PC-3 (cell line): ENCODE data around the gene VSIG1. TPM values are rescaled to one million over a fixed set of nuclear protein-coding genes. Genes with fewer than 3 reads are reported as not detected.
A peak's percentile ranks its signal among the peaks of the same experiment; 100 is the strongest.

ENCODE experiments used
- ATAC-seq: fragments of 200-7000 bp; cut with Tn5 transposase; 2 replicates; pipeline ENCODE4 v1.9.1; 2020; ENCODE audit warnings: mild to moderate bottlenecking, moderate library complexity
- BruUV-seq: library from RNA; stranded (reverse); fragments of 400-500 nt; replicated peaks from 2 replicates; lab custom pipeline; 2021; lab: Mats Ljungman, UMichigan
- CTCF ChIA-PET: fragments of 300-600 bp; sonication (Branson Sonifier 250); formaldehyde crosslinking; loops from one replicate; lab custom pipeline; 2022; ENCODE audit warnings: antibody characterized with exemption; lab: Charles Lee
- POLR2A ChIA-PET: fragments of 300-600 bp; sonication (Branson Sonifier 250); formaldehyde crosslinking; loops from one replicate; lab custom pipeline; 2022; ENCODE audit warnings: antibody characterized with exemption; ENCODE audit not compliant: unreplicated experiment; lab: Charles Lee
- DNase-seq: peaks from one replicate; pipeline ENCODE4 v3.0.0-alpha.2; 2015
- H2AFZ ChIP-seq: fragments of 300-600 bp; sonication (generic); 2 replicates; pipeline ENCODE4 v1.6.0; 2016; ENCODE audit warnings: antibody characterized with exemption, low read length
- H3F3A ChIP-seq: fragments of 300-600 bp; sonication (generic); one replicate; pipeline ENCODE4 v1.6.0; 2017; ENCODE audit warnings: antibody characterized with exemption, low read length, control low read depth, mild to moderate bottlenecking; ENCODE audit not compliant: unreplicated experiment
- H3K27ac ChIP-seq: fragments of 300-600 bp; sonication (generic); 2 replicates; pipeline ENCODE4 v1.5.1; 2016; ENCODE audit warnings: mild to moderate bottlenecking, low read length
- H3K27me3 ChIP-seq: fragments of 300-600 bp; sonication (generic); 2 replicates; pipeline ENCODE4 v1.6.1; 2016; ENCODE audit warnings: low read length, mixed read lengths
- H3K36me3 ChIP-seq: fragments of 300-600 bp; sonication (generic); 2 replicates; pipeline ENCODE4 v1.6.1; 2016; ENCODE audit warnings: low read depth, mixed run types, low read length, mixed read lengths
- H3K4me1 ChIP-seq: fragments of 300-600 bp; sonication (generic); 2 replicates; pipeline ENCODE4 v1.5.1; 2016; ENCODE audit warnings: low read length; ENCODE audit not compliant: insufficient read depth
- H3K4me2 ChIP-seq: fragments of 300-600 bp; sonication (generic); 2 replicates; pipeline ENCODE4 v1.6.0; 2016; ENCODE audit warnings: low read length
- H3K4me3 ChIP-seq: fragments of 300-600 bp; sonication (generic); 2 replicates; pipeline ENCODE4 v1.5.1; 2016; ENCODE audit warnings: mild to moderate bottlenecking, low read length, mixed read lengths
- H3K79me2 ChIP-seq: fragments of 300-600 bp; sonication (generic); 2 replicates; pipeline ENCODE4 v1.6.1; 2017; ENCODE audit warnings: low read length, mixed read lengths
- H3K9ac ChIP-seq: fragments of 300-600 bp; sonication (generic); 2 replicates; pipeline ENCODE4 v1.6.0; 2016; ENCODE audit warnings: mild to moderate bottlenecking, low read length
- H3K9me2 ChIP-seq: fragments of 300-600 bp; sonication (generic); replicated peaks from 2 replicates; pipeline ENCODE4 v1.6.1; 2016; ENCODE audit warnings: mixed run types, low read length, mixed read lengths
- H3K9me3 ChIP-seq: fragments of 300-600 bp; sonication (generic); 2 replicates; pipeline ENCODE4 v1.6.1; 2016; ENCODE audit warnings: low read length, mixed read lengths
- H4K20me1 ChIP-seq: fragments of 300-600 bp; sonication (generic); 2 replicates; pipeline ENCODE4 v1.6.1; 2016; ENCODE audit warnings: low read length, mixed read lengths
- EZH2 ChIP-seq: fragments of 300-600 bp; sonication (generic); IDR thresholded peaks from one replicate; pipeline ENCODE4 v1.6.1; 2017; ENCODE audit warnings: antibody characterized with exemption, mild to moderate bottlenecking, low read length; ENCODE audit not compliant: unreplicated experiment
- EZH2phosphoT487 ChIP-seq: fragments of 300-600 bp; sonication (generic); IDR thresholded peaks from 2 replicates; pipeline ENCODE4 v1.6.1; 2018; ENCODE audit warnings: mild to moderate bottlenecking, antibody characterized with exemption, low read length, borderline replicate concordance
- intact Hi-C: fragments of 100-400 bp; cut with micrococcal nuclease; formaldehyde crosslinking; loops from 2 replicates; pipeline ENCODE4 v1.9.0; 2023
- total RNA-seq: library from RNA; depleted of rRNA; stranded (reverse); fragments of >200 nt; gene quantifications from 2 replicates; pipeline ENCODE4 v1.2.3, GENCODE V29; 2014
- TF ChIP-seq, protein P1 (sequence below): fragments of 300-600 bp; sonication (generic); conservative IDR thresholded peaks from 2 replicates; pipeline ENCODE4 v1.5.1; 2017; ENCODE audit warnings: antibody characterized with exemption, low read depth, mild to moderate bottlenecking, low read length

Gene VSIG1
- total RNA-seq, 1 experiment from 2014 or later = 0.84 TPM

DNA sequence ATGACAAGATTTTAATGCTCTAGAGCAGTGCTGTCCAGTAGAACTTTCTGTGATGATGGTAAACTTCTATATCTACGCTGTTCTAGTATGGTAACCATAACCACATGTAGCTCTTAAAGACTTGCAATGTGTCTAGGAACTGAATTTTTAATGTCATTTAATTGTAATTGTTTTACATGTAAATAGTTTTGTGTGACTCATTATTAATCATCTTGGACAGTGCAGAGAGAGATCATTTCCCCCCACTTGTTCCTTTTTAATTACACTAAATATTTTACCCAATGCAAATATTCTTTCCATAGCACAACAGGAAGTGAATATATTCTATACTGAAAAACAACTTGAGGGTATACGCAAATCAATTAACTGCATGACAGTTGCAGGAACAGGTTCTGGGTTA lies 52.5 kb downstream of the VSIG1 start:
- Histone ChIP-seq H2AFZ (no peak overlapping the region), H3K4me2 (no peak overlapping the region; the same call in 1 of the 2 replicates), H3K79me2 (peaks cover 32% of the 10 kb centered on the region)

DNA sequence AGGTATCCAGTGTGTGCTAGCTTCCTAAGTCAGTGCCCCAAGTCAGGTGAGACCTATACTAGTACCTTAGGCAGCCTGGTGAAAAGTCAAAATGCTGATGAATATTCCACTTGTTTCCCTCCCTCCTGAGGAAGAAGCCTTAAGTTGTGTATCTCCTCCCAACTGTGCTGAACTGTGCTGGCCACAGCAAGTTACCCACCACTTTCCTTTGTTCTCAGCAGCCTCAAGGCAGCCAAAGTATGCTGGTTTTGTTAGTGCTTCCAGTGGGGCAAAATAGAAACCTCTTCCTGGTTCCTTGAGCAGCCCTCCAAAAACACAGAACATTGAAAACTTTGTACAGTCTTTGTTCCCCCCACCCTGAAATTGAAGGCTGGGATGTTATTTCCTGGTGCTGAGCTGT lies 60.6 kb downstream of the VSIG1 start:
- intact Hi-C loops = no loop called here
- H3K36me3 ChIP-seq = no peaks in the 10 kb centered on the region
- ChIA-PET POLR2A (no interaction called here), CTCF (no interaction called here)
- H3F3A ChIP-seq = no peaks in the 10 kb centered on the region
- H2AFZ ChIP-seq = no peak overlapping the region
- H3K4me3 ChIP-seq = no peak overlapping the region
- no peaks in the 10 kb centered on the region for H3K4me1 ChIP-seq
- H3K9ac ChIP-seq = no peak overlapping the region
- TF ChIP-seq, protein P1, sequence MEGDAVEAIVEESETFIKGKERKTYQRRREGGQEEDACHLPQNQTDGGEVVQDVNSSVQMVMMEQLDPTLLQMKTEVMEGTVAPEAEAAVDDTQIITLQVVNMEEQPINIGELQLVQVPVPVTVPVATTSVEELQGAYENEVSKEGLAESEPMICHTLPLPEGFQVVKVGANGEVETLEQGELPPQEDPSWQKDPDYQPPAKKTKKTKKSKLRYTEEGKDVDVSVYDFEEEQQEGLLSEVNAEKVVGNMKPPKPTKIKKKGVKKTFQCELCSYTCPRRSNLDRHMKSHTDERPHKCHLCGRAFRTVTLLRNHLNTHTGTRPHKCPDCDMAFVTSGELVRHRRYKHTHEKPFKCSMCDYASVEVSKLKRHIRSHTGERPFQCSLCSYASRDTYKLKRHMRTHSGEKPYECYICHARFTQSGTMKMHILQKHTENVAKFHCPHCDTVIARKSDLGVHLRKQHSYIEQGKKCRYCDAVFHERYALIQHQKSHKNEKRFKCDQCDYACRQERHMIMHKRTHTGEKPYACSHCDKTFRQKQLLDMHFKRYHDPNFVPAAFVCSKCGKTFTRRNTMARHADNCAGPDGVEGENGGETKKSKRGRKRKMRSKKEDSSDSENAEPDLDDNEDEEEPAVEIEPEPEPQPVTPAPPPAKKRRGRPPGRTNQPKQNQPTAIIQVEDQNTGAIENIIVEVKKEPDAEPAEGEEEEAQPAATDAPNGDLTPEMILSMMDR = no peak
- TF ChIP-seq EZH2 (no peak), EZH2phosphoT487 (no peak)
- no TSS peak for BruUV-seq
- no peaks in the 10 kb centered on the region for H4K20me1 ChIP-seq
- DNase-seq (no peak), ATAC-seq (no peak)
- no peaks in the 10 kb centered on the region for H3K9me2 ChIP-seq
- no peaks in the 10 kb centered on the region for H3K27me3 ChIP-seq
- no peak overlapping the region for H3K27ac ChIP-seq
- no peak overlapping the region for H3K4me2 ChIP-seq
- no peaks in the 10 kb centered on the region for H3K79me2 ChIP-seq
- H3K9me3 ChIP-seq = no peaks in the 10 kb centered on the region

More for the DNA sequence above, 52.5 kb downstream of the VSIG1 start:
- POLR2A ChIA-PET = no interaction called here
- Histone ChIP-seq H3K4me1 (peaks cover 17% of the 10 kb centered on the region), H3K4me3 (no peak overlapping the region), H3K9ac (no peak overlapping the region), H3K9me3 (no peaks in the 10 kb centered on the region), H3K36me3 (no peaks in the 10 kb centered on the region), H3K9me2 (no peaks in the 10 kb centered on the region), H3K27ac (no peak overlapping the region), H4K20me1 (no peaks in the 10 kb centered on the region), H3K27me3 (no peaks in the 10 kb centered on the region), H3F3A (no peaks in the 10 kb centered on the region)
- intact Hi-C loops = no loop called here
- CTCF ChIA-PET = no interaction called here
- ATAC-seq (peak; percentile 72), DNase-seq (peak; percentile 27)
- BruUV-seq = no TSS peak
- TF ChIP-seq EZH2 (no peak), EZH2phosphoT487 (no peak)
- TF ChIP-seq, protein P1 = no peak

DNA sequence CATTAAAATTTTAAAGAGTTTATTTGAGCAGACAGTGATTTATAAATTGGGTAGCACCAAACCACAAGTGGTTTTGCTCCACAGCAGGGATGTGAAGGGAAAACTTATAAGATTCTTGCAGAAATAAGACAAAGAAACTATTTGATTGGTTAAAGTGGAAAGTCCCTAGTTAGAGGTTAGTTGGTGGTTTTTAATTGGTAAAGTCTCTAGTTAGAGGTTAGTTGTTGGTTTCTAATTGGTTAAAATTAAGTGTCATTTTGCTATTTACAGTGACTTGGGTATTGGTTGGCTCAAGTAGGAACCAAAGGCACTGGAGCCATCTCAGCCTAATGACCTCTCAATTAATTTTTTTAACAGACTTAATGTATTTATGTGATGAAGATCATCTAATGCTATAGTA lies 69.7 kb downstream of the VSIG1 start:
- Histone ChIP-seq H3K4me2 (no peak overlapping the region), H3K4me1 (no peaks in the 10 kb centered on the region), H3K27ac (no peak overlapping the region), H3K79me2 (no peaks in the 10 kb centered on the region), H3K4me3 (no peak overlapping the region), H3F3A (no peaks in the 10 kb centered on the region), H3K36me3 (no peaks in the 10 kb centered on the region), H3K27me3 (no peaks in the 10 kb centered on the region), H2AFZ (no peak overlapping the region), H3K9me3 (no peaks in the 10 kb centered on the region), H3K9me2 (no peaks in the 10 kb centered on the region), H4K20me1 (no peaks in the 10 kb centered on the region), H3K9ac (no peak overlapping the region)
- BruUV-seq = no TSS peak
- no peak for ATAC-seq
- ChIA-PET POLR2A (no interaction called here), CTCF (no interaction called here)
- DNase-seq = no peak
- intact Hi-C loops = no loop called here
- TF ChIP-seq EZH2phosphoT487 = no peak
- TF ChIP-seq, protein P1 = no peak
- TF ChIP-seq EZH2 = no peak
